Endodermal cell (in vitro differentiated cells): ENCODE results near the gene GCGR. TPM values are rescaled to one million over a fixed set of nuclear protein-coding genes. Genes with fewer than 3 reads are reported as not detected.

Experiments used
- DNase-seq: peaks from one replicate; pipeline ENCODE4 v3.0.0-alpha.2; 2017
- H3K27ac ChIP-seq: 2 replicates; pipeline ENCODE4 v1.5.1; 2013; ENCODE audit warnings: mild to moderate bottlenecking, low read depth, low read length, moderate library complexity
- H3K27me3 ChIP-seq: 2 replicates; pipeline ENCODE4 v1.6.1; 2013; ENCODE audit warnings: mild to moderate bottlenecking, low read length, moderate library complexity; ENCODE audit not compliant: insufficient read depth, control insufficient read depth, poor library complexity, severe bottlenecking
- H3K36me3 ChIP-seq: 2 replicates; pipeline ENCODE4 v1.7.0; 2013; ENCODE audit warnings: mild to moderate bottlenecking, low read length, moderate library complexity; ENCODE audit not compliant: control insufficient read depth, insufficient read depth
- H3K4me1 ChIP-seq: one replicate; pipeline ENCODE4 v1.7.0; 2013; ENCODE audit warnings: low read length; ENCODE audit not compliant: control insufficient read depth, insufficient read depth
- H3K4me3 ChIP-seq: 2 replicates; pipeline ENCODE4 v1.5.1; 2013; ENCODE audit warnings: mild to moderate bottlenecking, low read length, moderate library complexity
- H3K9ac ChIP-seq: 2 replicates; pipeline ENCODE4 v1.6.1; 2013; ENCODE audit warnings: mild to moderate bottlenecking, low read length, moderate library complexity; ENCODE audit not compliant: poor library complexity, severe bottlenecking; ENCODE audit errors: extremely low read depth
- H3K9me3 ChIP-seq: 2 replicates; pipeline ENCODE4 v1.6.1; 2013; ENCODE audit warnings: mild to moderate bottlenecking, low read length, moderate library complexity; ENCODE audit not compliant: control insufficient read depth
- H3K27ac Mint-ChIP-seq: 2 replicates; pipeline ENCODE4 v1.8.0; 2020; ENCODE audit warnings: mixed read lengths
- H3K27me3 Mint-ChIP-seq: 2 replicates; pipeline ENCODE4 v1.8.0; 2021; ENCODE audit warnings: mild to moderate bottlenecking, mixed read lengths; ENCODE audit not compliant: insufficient read depth
- H3K36me3 Mint-ChIP-seq: 2 replicates; pipeline ENCODE4 v1.8.0; 2020; ENCODE audit warnings: low read depth, mixed read lengths
- H3K4me1 Mint-ChIP-seq: 2 replicates; pipeline ENCODE4 v1.8.0; 2020; ENCODE audit warnings: mixed read lengths
- H3K4me3 Mint-ChIP-seq: 2 replicates; pipeline ENCODE4 v1.8.0; 2020; ENCODE audit warnings: mild to moderate bottlenecking, moderate library complexity, mixed read lengths
- H3K9me3 Mint-ChIP-seq: 2 replicates; pipeline ENCODE4 v1.8.0; 2020; ENCODE audit warnings: mild to moderate bottlenecking, mixed read lengths
- WGBS, 2 experiments: methylation state at CpG; one replicate each; pipeline versions ENCODE4 v1.1.5 to v1.1.7; 2013; ENCODE audit warnings: missing lambda C conversion rate in 2 of 2, mixed read lengths in 1 of 2; ENCODE audit not compliant: insufficient coverage in 1 of 2, insufficient read length in 1 of 2; 5-methylcytosine and 5-hydroxymethylcytosine counted together
- total RNA-seq, 2 donors: library from RNA; stranded (reverse); fragmentation: NEBNext Ultra II Directional in 1 of 2; extraction: Animal tissue kit (Norgen Biotek cat#: 25700) in 1 of 2; gene quantifications; 2 replicates in 1 of 2; 3 replicates in 1 of 2; pipeline ENCODE4 v1.2.1, GENCODE V29; 2021
- TF ChIP-seq, protein P1 (sequence below): fragments of 200-600 bp; sonication (generic); conservative IDR thresholded peaks from 2 replicates; pipeline ENCODE4 v1.5.0; 2021; ENCODE audit warnings: antibody characterized with exemption, mild to moderate bottlenecking

GCGR gene
- total RNA-seq, 2 donors from 2014 or later = 4.0 TPM; not detected in 1

GRCh38 chr17:81806461-81807209, 2.7 kb downstream of the GCGR start:
- Histone ChIP-seq H3K4me1 (no peaks in the 10 kb centered on the region), H3K36me3 (no peaks in the 10 kb centered on the region), H3K27me3 (peaks cover 64% of the 10 kb centered on the region), H3K4me3 (no peak overlapping the region), H3K9me3 (no peaks in the 10 kb centered on the region), H3K27ac (no peak overlapping the region), H3K9ac (no peak overlapping the region)
- no peaks in the 10 kb centered on the region for H3K4me1 Mint-ChIP-seq
- no peaks in the 10 kb centered on the region for H3K9me3 Mint-ChIP-seq
- TF ChIP-seq, protein P1, sequence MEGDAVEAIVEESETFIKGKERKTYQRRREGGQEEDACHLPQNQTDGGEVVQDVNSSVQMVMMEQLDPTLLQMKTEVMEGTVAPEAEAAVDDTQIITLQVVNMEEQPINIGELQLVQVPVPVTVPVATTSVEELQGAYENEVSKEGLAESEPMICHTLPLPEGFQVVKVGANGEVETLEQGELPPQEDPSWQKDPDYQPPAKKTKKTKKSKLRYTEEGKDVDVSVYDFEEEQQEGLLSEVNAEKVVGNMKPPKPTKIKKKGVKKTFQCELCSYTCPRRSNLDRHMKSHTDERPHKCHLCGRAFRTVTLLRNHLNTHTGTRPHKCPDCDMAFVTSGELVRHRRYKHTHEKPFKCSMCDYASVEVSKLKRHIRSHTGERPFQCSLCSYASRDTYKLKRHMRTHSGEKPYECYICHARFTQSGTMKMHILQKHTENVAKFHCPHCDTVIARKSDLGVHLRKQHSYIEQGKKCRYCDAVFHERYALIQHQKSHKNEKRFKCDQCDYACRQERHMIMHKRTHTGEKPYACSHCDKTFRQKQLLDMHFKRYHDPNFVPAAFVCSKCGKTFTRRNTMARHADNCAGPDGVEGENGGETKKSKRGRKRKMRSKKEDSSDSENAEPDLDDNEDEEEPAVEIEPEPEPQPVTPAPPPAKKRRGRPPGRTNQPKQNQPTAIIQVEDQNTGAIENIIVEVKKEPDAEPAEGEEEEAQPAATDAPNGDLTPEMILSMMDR = no peak
- H3K4me3 Mint-ChIP-seq = no peak overlapping the region
- peaks cover 57% of the 10 kb centered on the region for H3K27me3 Mint-ChIP-seq
- H3K36me3 Mint-ChIP-seq = no peaks in the 10 kb centered on the region
- WGBS, 2 experiments = 52 to 66% methylated on average over 11 to 22 of the region's 23 CpGs
- no peak for DNase-seq
- no peak overlapping the region for H3K27ac Mint-ChIP-seq

DNA sequence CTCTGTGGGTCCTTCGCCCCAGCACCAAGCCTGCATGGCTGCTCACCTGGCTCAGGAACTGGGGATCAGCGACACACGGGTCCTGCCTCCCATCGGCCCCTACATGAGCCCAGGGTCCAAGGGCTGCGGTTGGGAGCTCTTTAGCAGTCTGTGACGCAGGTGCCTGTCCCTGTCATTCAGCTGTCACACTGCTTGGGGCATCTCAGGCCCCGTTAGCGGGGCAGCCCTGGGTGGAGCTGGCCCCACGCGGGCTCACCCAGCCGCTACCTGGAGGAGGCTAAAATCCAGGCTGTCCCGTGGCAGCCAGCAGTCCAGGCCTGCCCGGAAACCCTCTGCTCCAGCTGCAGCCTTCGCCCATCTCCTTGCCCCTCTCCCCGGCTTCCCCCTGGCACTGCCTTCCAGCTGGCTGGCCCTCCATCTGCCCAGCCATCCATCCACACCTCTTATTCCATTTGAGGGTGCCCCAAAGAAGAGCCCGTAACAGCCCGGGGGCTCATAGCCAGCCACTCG, 3.3 kb downstream of the GCGR start:
- Histone ChIP-seq H3K27me3 (peaks cover 57% of the 10 kb centered on the region), H3K4me1 (no peaks in the 10 kb centered on the region), H3K9me3 (no peaks in the 10 kb centered on the region), H3K27ac (no peak overlapping the region), H3K4me3 (no peak overlapping the region), H3K36me3 (no peaks in the 10 kb centered on the region), H3K9ac (no peak overlapping the region)
- no peak for DNase-seq
- Mint-ChIP-seq H3K36me3 (no peaks in the 10 kb centered on the region), H3K4me3 (no peak overlapping the region), H3K27me3 (peaks cover 51% of the 10 kb centered on the region), H3K4me1 (no peaks in the 10 kb centered on the region), H3K27ac (no peak overlapping the region), H3K9me3 (no peaks in the 10 kb centered on the region)
- WGBS, 2 experiments = 80 to 81% methylated on average over 13 to 18 of the region's 18 CpGs
- TF ChIP-seq, protein P1 = no peak

DNA sequence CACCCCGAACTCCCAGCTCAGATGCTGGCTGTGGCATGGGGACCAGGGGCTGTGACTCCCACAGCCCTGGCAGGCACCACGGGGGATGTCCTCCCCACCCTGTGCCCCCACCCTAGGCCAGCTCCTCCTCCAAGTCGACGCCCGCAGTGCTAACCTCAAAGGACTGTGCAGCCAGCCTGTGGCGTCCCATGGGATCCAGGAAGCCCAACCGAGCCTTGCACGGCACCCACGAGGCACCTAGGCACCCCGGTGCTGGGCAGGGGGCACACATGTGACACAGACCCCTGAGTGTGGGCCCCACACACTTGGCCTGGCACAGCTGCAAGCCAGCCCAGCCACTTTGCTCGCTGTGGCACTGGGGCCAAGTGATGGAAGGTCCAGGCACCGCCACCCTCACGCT, 3.9 kb downstream of the GCGR start:
- Mint-ChIP-seq H3K27me3 (peaks cover 45% of the 10 kb centered on the region), H3K27ac (no peak overlapping the region), H3K9me3 (no peaks in the 10 kb centered on the region), H3K36me3 (no peaks in the 10 kb centered on the region), H3K4me1 (no peaks in the 10 kb centered on the region), H3K4me3 (no peak overlapping the region)
- Histone ChIP-seq H3K27me3 (peaks cover 52% of the 10 kb centered on the region), H3K4me3 (no peak overlapping the region), H3K9me3 (no peaks in the 10 kb centered on the region), H3K36me3 (no peaks in the 10 kb centered on the region), H3K9ac (no peak overlapping the region), H3K27ac (no peak overlapping the region), H3K4me1 (no peaks in the 10 kb centered on the region)
- no peak for DNase-seq
- TF ChIP-seq, protein P1 = no peak
- WGBS, 2 experiments = 82 to 89% methylated on average over 3 to 13 of the region's 13 CpGs
